HepG2 (cell line): ENCODE measurements around the gene TSPAN5.

Experiments used
- EP300 ChIP-seq, 3 experiments: sonication (generic) in 1 of 3; formaldehyde crosslinking in 1 of 3; IDR thresholded peaks; 2 replicates each; pipeline versions ENCODE4 v1.5.1 to v1.6.1; 2011 to 2020; ENCODE audit warnings: low read depth in 2 of 3, low read length in 2 of 3, borderline replicate concordance in 1 of 3, improper control_type of control experiment in 1 of 3, mild to moderate bottlenecking in 1 of 3, missing genetic modification reagents in 1 of 3, moderate library complexity in 1 of 3
- FOXK1 ChIP-seq: sonication (generic); formaldehyde crosslinking; IDR thresholded peaks from 2 replicates; pipeline ENCODE4 v1.4.0; 2020; ENCODE audit warnings: low read depth, missing genetic modification reagents, borderline replicate concordance
- TF ChIP-seq, protein P1 (sequence below): conservative IDR thresholded peaks from 2 replicates; pipeline ENCODE4 v1.6.1; 2018; ENCODE audit warnings: missing genetic modification reagents
- TF ChIP-seq, protein P2 (sequence below): sonication (generic); formaldehyde crosslinking; IDR thresholded peaks from 2 replicates; pipeline ENCODE4 v1.5.0; 2020; ENCODE audit warnings: mild to moderate bottlenecking, missing genetic modification reagents, moderate library complexity

DNA sequence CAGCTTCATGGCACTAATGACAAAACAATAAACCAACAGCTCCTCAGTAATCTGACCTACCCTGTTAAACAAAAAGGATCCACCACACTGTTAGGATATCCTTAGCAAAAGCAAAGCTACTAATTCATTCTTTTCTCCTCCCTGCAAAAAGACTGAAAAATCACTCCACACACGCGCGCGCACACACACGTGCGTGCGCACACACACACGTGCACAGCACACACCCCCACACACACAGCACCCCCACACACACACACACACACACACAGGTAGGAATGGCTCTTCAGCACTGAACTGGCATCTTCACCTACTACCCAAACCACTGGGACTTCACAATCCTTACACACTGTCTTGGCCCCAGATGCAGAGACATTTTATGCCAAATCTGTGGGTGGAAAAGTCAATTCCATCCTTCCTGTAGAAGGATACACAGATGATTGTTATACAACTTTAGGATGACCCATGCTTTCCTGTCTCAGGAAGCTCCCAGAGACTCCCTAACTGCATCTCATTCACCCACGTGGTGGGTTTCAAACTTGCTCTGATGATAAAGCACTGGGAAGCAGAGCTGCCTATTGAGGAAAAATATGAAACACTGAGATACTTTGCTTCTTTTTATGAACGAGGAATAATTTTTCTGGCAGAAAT, 102.5 kb downstream of the TSPAN5 start:
- TF ChIP-seq EP300 (IDR thresholded peaks at IDR 0.05; ENCODE audit: low read depth in 2 of 2, low read length in 2 of 2) (no peak), EP300 (CRISPR knock-in tag; IDR thresholded peaks at IDR 0.05; ENCODE audit: borderline replicate concordance) (no peak), FOXK1 (CRISPR knock-in tag) (no peak)
- TF ChIP-seq, protein P1, sequence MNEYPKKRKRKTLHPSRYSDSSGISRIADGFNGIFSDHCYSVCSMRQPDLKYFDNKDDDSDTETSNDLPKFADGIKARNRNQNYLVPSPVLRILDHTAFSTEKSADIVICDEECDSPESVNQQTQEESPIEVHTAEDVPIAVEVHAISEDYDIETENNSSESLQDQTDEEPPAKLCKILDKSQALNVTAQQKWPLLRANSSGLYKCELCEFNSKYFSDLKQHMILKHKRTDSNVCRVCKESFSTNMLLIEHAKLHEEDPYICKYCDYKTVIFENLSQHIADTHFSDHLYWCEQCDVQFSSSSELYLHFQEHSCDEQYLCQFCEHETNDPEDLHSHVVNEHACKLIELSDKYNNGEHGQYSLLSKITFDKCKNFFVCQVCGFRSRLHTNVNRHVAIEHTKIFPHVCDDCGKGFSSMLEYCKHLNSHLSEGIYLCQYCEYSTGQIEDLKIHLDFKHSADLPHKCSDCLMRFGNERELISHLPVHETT (CRISPR knock-in tag): no peak
- TF ChIP-seq, protein P2, sequence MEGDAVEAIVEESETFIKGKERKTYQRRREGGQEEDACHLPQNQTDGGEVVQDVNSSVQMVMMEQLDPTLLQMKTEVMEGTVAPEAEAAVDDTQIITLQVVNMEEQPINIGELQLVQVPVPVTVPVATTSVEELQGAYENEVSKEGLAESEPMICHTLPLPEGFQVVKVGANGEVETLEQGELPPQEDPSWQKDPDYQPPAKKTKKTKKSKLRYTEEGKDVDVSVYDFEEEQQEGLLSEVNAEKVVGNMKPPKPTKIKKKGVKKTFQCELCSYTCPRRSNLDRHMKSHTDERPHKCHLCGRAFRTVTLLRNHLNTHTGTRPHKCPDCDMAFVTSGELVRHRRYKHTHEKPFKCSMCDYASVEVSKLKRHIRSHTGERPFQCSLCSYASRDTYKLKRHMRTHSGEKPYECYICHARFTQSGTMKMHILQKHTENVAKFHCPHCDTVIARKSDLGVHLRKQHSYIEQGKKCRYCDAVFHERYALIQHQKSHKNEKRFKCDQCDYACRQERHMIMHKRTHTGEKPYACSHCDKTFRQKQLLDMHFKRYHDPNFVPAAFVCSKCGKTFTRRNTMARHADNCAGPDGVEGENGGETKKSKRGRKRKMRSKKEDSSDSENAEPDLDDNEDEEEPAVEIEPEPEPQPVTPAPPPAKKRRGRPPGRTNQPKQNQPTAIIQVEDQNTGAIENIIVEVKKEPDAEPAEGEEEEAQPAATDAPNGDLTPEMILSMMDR (CRISPR knock-in tag): no peak
